Body of pancreas (tissue), 4 donors: ENCODE results near the gene GNGT2.

Experiments used
- CTCF ChIP-seq, 7 experiments: fragments of 450-650 bp in 4 of 7; fragments of 200-600 bp in 3 of 7; sonication (generic) in 3 of 7; IDR thresholded peaks; one replicate each; pipeline ENCODE4 v1.5.1; 2016 to 2019; ENCODE audit warnings: antibody characterized with exemption in 7 of 7
- POLR2A ChIP-seq, 3 donors: fragments of 450-650 bp; IDR thresholded peaks; one replicate each; pipeline ENCODE4 v1.6.1; 2016; ENCODE audit warnings: antibody characterized with exemption in 3 of 3, mild to moderate bottlenecking in 2 of 3

DNA sequence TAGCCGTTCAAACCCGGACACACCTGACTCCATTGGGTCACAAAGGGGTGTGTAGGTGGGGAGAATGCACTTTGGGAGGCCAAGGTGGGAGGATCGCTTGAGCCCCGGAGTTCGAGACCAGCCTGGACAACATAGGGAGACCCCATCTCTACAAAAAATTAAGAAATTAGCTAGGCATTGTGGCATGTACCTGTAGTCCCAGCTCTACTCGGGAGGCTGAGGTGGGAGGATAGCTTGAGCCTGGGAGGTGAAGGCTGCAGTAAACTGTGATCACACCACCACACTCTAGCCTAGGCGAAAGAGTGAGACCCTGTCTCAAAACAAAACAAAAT, 21.2 kb upstream of the GNGT2 start:
- TF ChIP-seq CTCF (IDR thresholded peaks at IDR 0.05) = no peak
- no peak for TF ChIP-seq POLR2A (IDR thresholded peaks at IDR 0.05)
